Heart right ventricle (tissue), 16 donors: Measurements from ENCODE around the gene YWHAE. TPM values are rescaled to one million over a fixed set of nuclear protein-coding genes. Genes with fewer than 3 reads are reported as not detected.
A peak's percentile ranks its signal among the peaks of the same experiment; 100 is the strongest.

Source experiments
- ATAC-seq, 8 donors: fragments of 200-7000 bp; cut with Tn5 transposase; one replicate each; pipeline ENCODE4 v1.9.1; 2020; ENCODE audit warnings: mild to moderate bottlenecking in 8 of 8, moderate library complexity in 8 of 8, moderate number of reproducible peaks in 1 of 8
- DNase-seq, 2 donors: peaks; one replicate each; pipeline ENCODE4 v3.0.0-alpha.2; 2020
- H3K27ac ChIP-seq, 10 donors: fragments of 200-600 bp; sonication (generic) in 2 of 10; one replicate each; pipeline versions ENCODE4 v1.5.0 to v1.8.0; 2020 to 2022; ENCODE audit warnings: mild to moderate bottlenecking in 3 of 10
- H3K27me3 ChIP-seq, 7 donors: fragments of 200-600 bp; one replicate each; pipeline ENCODE4 v1.8.0; 2021 to 2022; ENCODE audit warnings: mild to moderate bottlenecking in 2 of 7
- H3K36me3 ChIP-seq, 9 donors: fragments of 200-600 bp; sonication (generic) in 1 of 9; one replicate each; pipeline versions ENCODE4 v1.5.0 to v1.8.0; 2020 to 2022; ENCODE audit warnings: mild to moderate bottlenecking in 2 of 9
- H3K4me1 ChIP-seq, 9 donors: fragments of 200-600 bp; sonication (generic) in 1 of 9; one replicate each; pipeline versions ENCODE4 v1.5.0 to v1.8.0; 2020 to 2022; ENCODE audit warnings: mild to moderate bottlenecking in 4 of 9
- H3K4me3 ChIP-seq, 10 donors: fragments of 200-600 bp; sonication (generic) in 2 of 10; one replicate each; pipeline versions ENCODE4 v1.5.0 to v1.8.0; 2020 to 2022; ENCODE audit warnings: mild to moderate bottlenecking in 7 of 10, moderate library complexity in 2 of 10
- H3K9me3 ChIP-seq, 11 donors: fragments of 200-600 bp in 10 of 11; sonication (generic) in 2 of 11; one replicate each; pipeline versions ENCODE4 v1.5.0 to v1.8.0; 2013 to 2022; ENCODE audit warnings: mild to moderate bottlenecking in 2 of 11, control low read depth in 1 of 11, moderate library complexity in 1 of 11
- CTCF ChIP-seq, 9 donors: fragments of 200-600 bp; sonication (generic) in 2 of 9; IDR thresholded peaks; one replicate each; pipeline versions ENCODE4 v1.5.0 to v1.8.0; 2021 to 2022; ENCODE audit warnings: antibody characterized with exemption in 9 of 9, mild to moderate bottlenecking in 5 of 9, moderate library complexity in 1 of 9
- WGBS, 2 donors: extraction: QIAGEN DNeasy Blood & Tissue Kit; methylation state at CpG; one replicate each; pipeline ENCODE4 v1.1.7; 2013; ENCODE audit warnings: inconsistent platforms in 1 of 2; 5-methylcytosine and 5-hydroxymethylcytosine counted together
- intact Hi-C, 10 donors: fragments of 100-400 bp; cut with DNase I; formaldehyde crosslinking; loops; one replicate each; pipeline versions ENCODE4 v1.11.1 to v1.14.2; 2022
- polyA plus RNA-seq, 2 donors: library from polyadenylated mRNA; stranded (reverse); fragments of 200-250 nt; gene quantifications; one replicate each; pipeline ENCODE4 v1.2.3, GENCODE V29; 2013
- total RNA-seq, 10 donors: library from RNA; stranded (reverse); fragmentation: NEBNext Ultra II Directional in 3 of 10; extraction: Animal tissue kit (Norgen Biotek cat#: 25700) in 3 of 10; gene quantifications; one replicate each; pipeline versions ENCODE4 v1.2.1 to v1.2.4, GENCODE V29; 2021 to 2023
- donor health status: Arrhythmogenic right ventricular cardiomyopathy.
- donor health status: ischemic (EF 13 %, LVEDD 7.1; RV severe dilation, severe dysfunction).
- donor health status: healthy with polysubstance abuse.
- donor health status: DM: no; HTN: yes; CAD: no.
- donor health status: DM: no; HTN: no; CAD: no.
- donor health status: ischemic (EF 25% LVEDD 6.9; RV normal size, moderate dysfunction).
- donor health status: ischemic (EF 25% LVEDD 5.7; RV mildly dilated, moderate dysfunction).
- donor health status: healthy.
- donor health status: DM: yes; HTN: yes; CAD: no.
- donor health status: Ischemic cardiomyopathy.
- donor health status: ischemic (EF 35%, LVEDD 5.7; RV mildly dilated, moderate dysfunction).
- donor health status: nonischemic (EF 11% LVEDD 7.7; RV severe dilation, severe dysfunction).
- donor health status: DM: yes; HTN: yes; CAD: no.
- donor health status: PGD.
- donor health status: ischemic (EF 29% LVEDD 5.4; RV normal size, mild dysfunction).
- donor health status: nonischemic (EF 23%, LVEDD 6.1; RV moderate dilation, normal function).

Gene YWHAE
- total and polyA plus RNA-seq, 12 donors: 478 to 791 (median 614) TPM

- intact Hi-C loops: no loop called here
- no peaks in the 10 kb centered on the region for H3K36me3 ChIP-seq
- no peak for TF ChIP-seq CTCF (IDR thresholded peaks at IDR 0.05)
- 63 to 69% methylated on average over 22 of the region's 22 CpGs for WGBS, 2 donors
- H3K27me3 ChIP-seq: peaks cover 0 to 59% (median 43%) of the 10 kb centered on the region in 7 donors
- H3K9me3 ChIP-seq: no peaks in the 10 kb centered on the region
- DNase-seq: peak; percentile 23 to 50
- H3K4me3 ChIP-seq: no peak overlapping the region
- H3K4me1 ChIP-seq: peaks cover 0 to 9% (median 0%) of the 10 kb centered on the region in 9 donors
- ATAC-seq: peak; percentile 20 to 71 (median 48)
- peak overlapping the region in 1 of 10 donors; percentile 34 for H3K27ac ChIP-seq
Measured at GRCh38 chr17:1299552-1300370, 100.3 kb downstream of the YWHAE start.

DNA sequence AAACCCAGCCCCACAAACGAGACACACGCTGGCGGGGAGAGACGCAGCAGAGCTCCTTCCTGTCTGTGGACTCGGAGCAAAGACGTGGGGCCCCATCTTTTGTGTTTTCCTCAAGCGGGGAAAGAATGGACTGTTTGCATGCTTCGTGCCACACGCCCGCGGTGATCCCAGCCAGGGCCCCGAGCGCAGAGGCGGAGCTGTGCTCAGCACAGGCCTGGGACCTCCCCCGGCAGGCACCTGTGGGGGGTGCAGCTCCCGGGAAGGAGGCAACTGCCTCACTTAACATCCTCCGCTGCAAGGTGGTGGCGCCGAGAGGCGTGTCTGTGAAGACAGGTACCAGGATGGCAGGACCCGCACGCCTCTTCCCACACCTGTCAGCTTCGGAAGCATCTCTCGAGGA is 101.4 kb downstream of the YWHAE start:
- H3K4me1 ChIP-seq: peaks cover 0 to 9% (median 0%) of the 10 kb centered on the region in 9 donors
- no peak overlapping the region for H3K4me3 ChIP-seq
- TF ChIP-seq CTCF (IDR thresholded peaks at IDR 0.05): no peak
- intact Hi-C loops: no loop called here
- H3K27me3 ChIP-seq: peaks cover 0 to 56% (median 43%) of the 10 kb centered on the region in 7 donors
- H3K9me3 ChIP-seq: no peaks in the 10 kb centered on the region
- WGBS, 2 donors: 15 to 29% methylated on average over 24 of the region's 24 CpGs
- H3K36me3 ChIP-seq: no peaks in the 10 kb centered on the region
- H3K27ac ChIP-seq: no peak overlapping the region
- DNase-seq: no peak
- ATAC-seq: no peak

Other genes starting within 250 kb of the YWHAE start
- gene ABR, start 220.2 kb downstream of the YWHAE start, total RNA-seq: 100 to 1,000 TPM; 118 to 173 (median 145) TPM
- 100 to 1,000 TPM in 1 of 2 donors, 10 to 100 TPM in 1; 49.1 to 120 TPM for gene ABR, start 220.2 kb downstream of the YWHAE start, polyA plus RNA-seq
- gene BHLHA9, start 129.8 kb downstream of the YWHAE start, total RNA-seq: under 1 TPM in 2 of 10 donors, not detected in 8; 0.30 to 0.37 TPM
- not detected for gene BHLHA9, start 129.8 kb downstream of the YWHAE start, polyA plus RNA-seq
- gene TRARG1, start 120.6 kb downstream of the YWHAE start, total RNA-seq: 1 to 10 TPM in 5 of 10 donors, under 1 TPM in 4, not detected in 1; 0.12 to 9.2 (median 1.1) TPM
- 1 to 10 TPM; 2.0 to 3.4 TPM for gene TRARG1, start 120.6 kb downstream of the YWHAE start, polyA plus RNA-seq
- 10 to 100 TPM; 30.4 to 47.5 (median 37.9) TPM for gene CRK, start 56.0 kb upstream of the YWHAE start, total RNA-seq
- 10 to 100 TPM; 22.2 to 29.4 TPM for gene CRK, start 56.0 kb upstream of the YWHAE start, polyA plus RNA-seq
- 100 to 1,000 TPM; 131 to 229 (median 179) TPM for gene MYO1C, start 92.5 kb upstream of the YWHAE start, total RNA-seq
- gene MYO1C, start 92.5 kb upstream of the YWHAE start, polyA plus RNA-seq: 100 to 1,000 TPM; 101 to 120 TPM
- 10 to 100 TPM; 26.8 to 41.2 (median 32.7) TPM for gene INPP5K, start 116.4 kb upstream of the YWHAE start, total RNA-seq
- 10 to 100 TPM; 38.6 to 45.5 TPM for gene INPP5K, start 116.4 kb upstream of the YWHAE start, polyA plus RNA-seq
- gene PITPNA, start 162.6 kb upstream of the YWHAE start, total RNA-seq: 10 to 100 TPM; 39.5 to 61.0 (median 50.6) TPM
- 10 to 100 TPM in 1 of 2 donors, 1 to 10 TPM in 1; 8.0 to 36.9 TPM for gene PITPNA, start 162.6 kb upstream of the YWHAE start, polyA plus RNA-seq
- gene SLC43A2, start 228.6 kb upstream of the YWHAE start, total RNA-seq: 10 to 100 TPM in 1 of 10 donors, 1 to 10 TPM in 9; 4.1 to 16.4 (median 7.0) TPM
- gene SLC43A2, start 228.6 kb upstream of the YWHAE start, polyA plus RNA-seq: 1 to 10 TPM; 1.6 to 3.9 TPM
- 10 to 100 TPM in 7 of 10 donors, 1 to 10 TPM in 3; 7.6 to 18.8 (median 13.2) TPM for gene SCARF1, start 245.5 kb upstream of the YWHAE start, total RNA-seq
- gene SCARF1, start 245.5 kb upstream of the YWHAE start, polyA plus RNA-seq: 10 to 100 TPM; 10.2 to 22.6 TPM
- 10 to 100 TPM; 54.0 to 87.8 (median 63.2) TPM for gene RILP, start 249.6 kb upstream of the YWHAE start, total RNA-seq
- gene RILP, start 249.6 kb upstream of the YWHAE start, polyA plus RNA-seq: 100 to 1,000 TPM in 1 of 2 donors, 10 to 100 TPM in 1; 47.5 to 152 TPM